ENCODE measurements around the gene LRIT1. TPM values are rescaled to one million over a fixed set of nuclear protein-coding genes. Genes with fewer than 3 reads are reported as not detected.
A peak's percentile ranks its signal among the peaks of the same experiment; 100 is the strongest.

LRIT1 gene
- total and polyA plus RNA-seq, 7 experiments from 2014 or later = not detected

DNA sequence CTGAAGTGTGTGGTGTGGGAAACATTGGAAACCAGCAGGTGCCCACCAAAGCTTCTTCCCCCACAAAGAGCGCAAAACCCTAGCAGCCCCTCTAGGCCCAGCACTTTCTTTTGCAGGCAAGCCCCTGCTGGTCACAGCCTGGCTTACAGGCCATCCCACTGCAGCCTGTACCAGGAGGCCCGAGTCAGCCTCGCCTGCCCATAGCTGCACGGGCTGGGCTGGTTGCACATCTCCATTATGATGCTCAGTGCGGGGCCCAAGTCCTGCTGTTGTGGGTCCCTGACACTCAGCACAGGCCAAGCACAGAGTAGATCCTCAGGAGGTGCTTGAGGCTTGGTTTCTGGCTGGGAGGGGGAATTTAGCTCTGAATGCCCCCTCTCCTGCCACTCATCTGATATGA is 39.0 kb downstream of the LRIT1 start:
- POLR2A ChIA-PET = interaction anchor here (2.6 kb wide), 1 partner anchor 64 kb away, joined by 7 read pairs; the partner anchor contains the start of gene GHITM
- no peak for ATAC-seq

DNA sequence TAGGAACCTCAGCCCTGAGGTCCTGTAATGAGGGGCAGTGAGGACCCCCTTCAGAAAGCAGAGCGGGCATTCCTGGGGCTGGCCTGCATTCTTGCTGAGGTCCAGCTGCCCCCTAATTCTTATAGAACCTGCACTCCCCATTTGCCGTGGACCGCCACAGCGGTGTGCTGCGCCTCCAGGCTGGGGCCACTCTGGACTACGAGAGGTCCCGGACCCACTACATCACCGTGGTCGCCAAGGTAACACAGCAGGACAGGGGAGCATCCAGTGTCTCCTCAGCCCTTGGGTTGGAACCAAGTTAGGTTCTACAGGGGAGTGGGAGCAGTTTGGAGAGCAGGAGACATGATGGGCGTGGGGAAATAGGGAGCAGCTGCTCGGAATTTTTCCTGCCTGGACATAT is 39.7 kb downstream of the LRIT1 start:
- no peaks in the 10 kb centered on the region for H3K27me3 ChIP-seq (ENCODE audit: control insufficient read depth in 2 of 2, insufficient read depth in 2 of 2, low read length in 2 of 2)
- DNase-seq (no peak), ATAC-seq (no peak)
- Mint-ChIP-seq H3K9me3 (no peaks in the 10 kb centered on the region), H3K36me3 (no peaks in the 10 kb centered on the region), H3K4me1 (no peaks in the 10 kb centered on the region), H3K27ac (no peak overlapping the region), H3K27me3 (peaks cover 0 to 14% (median 7%) of the 10 kb centered on the region in 5 donors), H3K4me3 (no peak overlapping the region)
- ChIA-PET CTCF (interaction anchor here (0.8 to 1.9 kb wide), 3 partner anchors 25 to 54 kb away, joined by 3 to 7 read pairs (median 3); no protein-coding TSS in a partner anchor), POLR2A (interaction anchor here (2.6 kb wide), 1 partner anchor 63 kb away, joined by 7 read pairs; the partner anchor contains the start of gene GHITM)
- H3K4me1 ChIP-seq (ENCODE audit: control insufficient read depth in 2 of 2, insufficient read depth in 2 of 2, low read length in 2 of 2) = no peaks in the 10 kb centered on the region
- no peaks in the 10 kb centered on the region for H3K36me3 ChIP-seq (ENCODE audit: control insufficient read depth in 2 of 3, insufficient read depth in 3 of 3, low read length in 3 of 3)
- H3K9me3 ChIP-seq (ENCODE audit: control insufficient read depth in 2 of 3, low read length in 3 of 3) = no peaks in the 10 kb centered on the region
- H3K27ac ChIP-seq (ENCODE audit: low read depth, low read length) = no peak overlapping the region
- no peak overlapping the region for H3K4me3 ChIP-seq (ENCODE audit: low read length)
- intact Hi-C loops (cut with micrococcal nuclease) = no loop called here

More for the DNA sequence above, 39.0 kb downstream of the LRIT1 start:
- Mint-ChIP-seq H3K9me3 (peaks cover 0 to 2% (median 0%) of the 10 kb centered on the region in 11 donors), H3K36me3 (no peaks in the 10 kb centered on the region), H3K27ac (peak overlapping the region in 1 of 9 donors; percentile 44), H3K4me3 (no peak overlapping the region), H3K4me1 (no peaks in the 10 kb centered on the region), H3K27me3 (peaks cover 3 to 8% (median 6%) of the 10 kb centered on the region in 5 donors)
- Histone ChIP-seq H3K27ac (ENCODE audit: low read depth, low read length) (no peak overlapping the region), H3K27me3 (ENCODE audit: control insufficient read depth in 2 of 2, insufficient read depth in 2 of 2, low read length in 2 of 2) (no peaks in the 10 kb centered on the region), H3K36me3 (ENCODE audit: control insufficient read depth in 2 of 3, insufficient read depth in 3 of 3, low read length in 3 of 3) (no peaks in the 10 kb centered on the region), H3K9me3 (ENCODE audit: control insufficient read depth in 2 of 3, low read length in 3 of 3) (no peaks in the 10 kb centered on the region), H3K4me3 (ENCODE audit: low read length) (no peak overlapping the region), H3K4me1 (ENCODE audit: control insufficient read depth in 2 of 2, insufficient read depth in 2 of 2, low read length in 2 of 2) (no peaks in the 10 kb centered on the region)
- DNase-seq = no peak
- CTCF ChIA-PET = interaction anchor here (1.9 kb wide), 1 partner anchor 55 kb away, joined by 7 read pairs; no protein-coding TSS in a partner anchor
- intact Hi-C loops (cut with micrococcal nuclease) = no loop called here

DNA sequence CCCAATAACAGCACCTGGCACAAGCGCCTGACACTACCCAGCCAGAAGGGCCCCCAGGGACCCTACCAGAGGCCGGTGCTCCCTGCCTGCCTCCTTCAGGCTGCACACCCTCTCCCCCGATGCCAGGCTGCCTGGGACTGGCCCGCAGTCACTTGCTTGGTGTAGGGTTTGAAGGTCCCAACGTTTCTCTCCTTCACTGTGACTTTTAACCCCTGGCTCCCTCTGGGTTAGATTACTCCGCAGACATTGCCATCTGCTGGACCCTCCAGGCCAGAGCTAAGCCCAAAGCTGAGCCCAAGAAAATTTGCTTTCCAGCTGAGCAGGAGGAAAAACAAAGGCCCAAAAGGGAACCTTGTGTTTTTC is 40.1 kb downstream of the LRIT1 start:
- POLR2A ChIA-PET = interaction anchor here (0.7 to 2.6 kb wide), 2 partner anchors 61 to 62 kb away, joined by 3 to 7 read pairs; partner anchors contain the start of gene GHITM

DNA sequence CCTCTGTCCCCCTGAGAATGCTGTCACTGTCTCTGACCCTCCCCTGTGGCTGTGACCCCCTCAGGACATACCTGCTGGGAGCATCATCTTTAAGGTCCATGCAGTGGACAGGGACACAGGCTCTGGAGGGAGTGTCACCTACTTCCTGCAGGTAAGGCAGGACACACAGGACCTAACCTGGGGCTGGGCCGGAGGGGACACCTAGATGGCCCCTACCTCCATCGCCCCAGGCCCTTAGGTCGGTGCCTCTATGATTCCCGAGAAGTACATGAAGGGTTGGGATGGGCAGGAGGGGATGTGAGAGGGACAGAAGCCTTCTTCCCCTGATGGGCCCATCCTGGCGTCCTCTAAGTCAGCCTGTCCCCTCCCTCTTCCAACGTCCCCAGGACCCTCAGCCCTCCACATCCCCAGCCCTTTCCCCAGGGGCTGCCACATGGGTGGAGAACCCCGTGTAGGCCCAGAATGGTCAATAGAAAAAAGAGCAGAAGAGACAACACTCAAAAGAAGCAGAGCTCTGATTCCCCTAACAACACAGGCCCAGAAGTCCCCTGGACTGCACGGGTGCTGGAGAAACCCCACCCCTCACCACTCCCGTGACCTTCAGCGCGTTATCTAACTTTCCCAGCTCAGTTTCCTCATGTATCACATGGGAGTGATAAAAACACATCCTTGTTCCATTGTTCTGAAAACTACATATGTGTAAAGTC is 40.7 kb downstream of the LRIT1 start:
- Mint-ChIP-seq H3K4me1 (peaks cover 0 to 2% (median 0%) of the 10 kb centered on the region in 7 donors), H3K27me3 (peaks cover 0 to 24% (median 16%) of the 10 kb centered on the region in 5 donors), H3K27ac (no peak overlapping the region), H3K9me3 (no peaks in the 10 kb centered on the region), H3K4me3 (no peak overlapping the region), H3K36me3 (no peaks in the 10 kb centered on the region)
- POLR2A ChIA-PET = interaction anchor here (0.7 kb wide), 1 partner anchor 61 kb away, joined by 3 read pairs; no protein-coding TSS in a partner anchor
- H3K4me1 ChIP-seq (ENCODE audit: control insufficient read depth in 2 of 2, insufficient read depth in 2 of 2, low read length in 2 of 2) = no peaks in the 10 kb centered on the region
- no peak overlapping the region for H3K27ac ChIP-seq (ENCODE audit: low read depth, low read length)
- no peak for DNase-seq
- CTCF ChIA-PET = interaction anchor here (0.8 to 1.2 kb wide), 2 partner anchors 24 to 25 kb away, joined by 3 read pairs; no protein-coding TSS in a partner anchor
- ATAC-seq = no peak
- no peaks in the 10 kb centered on the region for H3K9me3 ChIP-seq (ENCODE audit: control insufficient read depth in 2 of 3, low read length in 3 of 3)
- intact Hi-C loops (cut with micrococcal nuclease) = no loop called here
- no peaks in the 10 kb centered on the region for H3K36me3 ChIP-seq (ENCODE audit: control insufficient read depth in 2 of 3, insufficient read depth in 3 of 3, low read length in 3 of 3)
- no peak overlapping the region for H3K4me3 ChIP-seq (ENCODE audit: low read length)
- no peaks in the 10 kb centered on the region for H3K27me3 ChIP-seq (ENCODE audit: control insufficient read depth in 2 of 2, insufficient read depth in 2 of 2, low read length in 2 of 2)

More for the DNA sequence above, 40.1 kb downstream of the LRIT1 start:
- Mint-ChIP-seq H3K9me3 (no peaks in the 10 kb centered on the region), H3K4me3 (no peak overlapping the region), H3K27me3 (peaks cover 0 to 18% (median 11%) of the 10 kb centered on the region in 5 donors), H3K36me3 (no peaks in the 10 kb centered on the region), H3K27ac (no peak overlapping the region), H3K4me1 (no peaks in the 10 kb centered on the region)
- no peaks in the 10 kb centered on the region for H3K27me3 ChIP-seq (ENCODE audit: control insufficient read depth in 2 of 2, insufficient read depth in 2 of 2, low read length in 2 of 2)
- ATAC-seq = no peak
- CTCF ChIA-PET = interaction anchor here (0.8 to 1.2 kb wide), 2 partner anchors 24 to 26 kb away, joined by 3 read pairs; no protein-coding TSS in a partner anchor
- no peak for DNase-seq
- H3K4me1 ChIP-seq (ENCODE audit: control insufficient read depth in 2 of 2, insufficient read depth in 2 of 2, low read length in 2 of 2) = no peaks in the 10 kb centered on the region
- no peak overlapping the region for H3K4me3 ChIP-seq (ENCODE audit: low read length)
- no peaks in the 10 kb centered on the region for H3K9me3 ChIP-seq (ENCODE audit: control insufficient read depth in 2 of 3, low read length in 3 of 3)
- intact Hi-C loops (cut with micrococcal nuclease) = no loop called here
- no peak overlapping the region for H3K27ac ChIP-seq (ENCODE audit: low read depth, low read length)
- H3K36me3 ChIP-seq (ENCODE audit: control insufficient read depth in 2 of 3, insufficient read depth in 3 of 3, low read length in 3 of 3) = no peaks in the 10 kb centered on the region

DNA sequence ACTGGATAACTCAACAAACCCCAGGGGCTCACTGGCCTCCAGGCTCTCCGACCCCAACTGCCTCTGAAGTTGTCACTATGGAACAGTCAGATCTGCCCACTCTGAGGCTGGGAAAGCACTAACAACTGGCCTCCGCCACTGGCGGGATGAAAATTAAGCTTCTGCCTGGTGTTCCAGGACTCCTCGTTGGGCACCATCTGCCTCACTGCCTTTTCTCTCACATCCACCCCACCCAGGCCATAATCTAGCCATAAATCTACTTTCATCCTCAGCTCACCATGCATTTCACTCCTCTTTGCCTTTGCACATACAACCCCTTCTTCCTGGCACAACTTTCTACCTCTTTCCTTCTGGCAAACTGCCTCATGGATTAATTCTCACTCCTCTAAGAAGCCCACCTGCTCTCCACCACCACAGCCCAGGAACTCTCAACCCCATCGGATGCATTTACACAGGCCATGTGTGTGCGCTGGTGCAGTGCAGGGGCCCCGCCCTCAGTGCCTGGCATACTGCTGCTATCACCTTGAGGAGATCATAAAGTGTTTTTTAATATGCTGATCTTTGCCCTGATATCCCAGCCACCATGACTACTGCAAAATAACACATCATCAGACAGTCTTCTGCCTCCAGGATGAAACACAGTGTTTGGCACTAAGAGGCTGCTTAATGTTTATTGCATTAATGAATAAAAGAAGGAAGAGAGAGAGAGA is 43.0 kb downstream of the LRIT1 start:
- CTCF ChIA-PET = interaction anchor here (0.6 kb wide), 1 partner anchor 41 kb away, joined by 4 read pairs; no protein-coding TSS in a partner anchor
- H3K36me3 ChIP-seq (ENCODE audit: control insufficient read depth in 2 of 3, insufficient read depth in 3 of 3, low read length in 3 of 3) = no peaks in the 10 kb centered on the region

DNA sequence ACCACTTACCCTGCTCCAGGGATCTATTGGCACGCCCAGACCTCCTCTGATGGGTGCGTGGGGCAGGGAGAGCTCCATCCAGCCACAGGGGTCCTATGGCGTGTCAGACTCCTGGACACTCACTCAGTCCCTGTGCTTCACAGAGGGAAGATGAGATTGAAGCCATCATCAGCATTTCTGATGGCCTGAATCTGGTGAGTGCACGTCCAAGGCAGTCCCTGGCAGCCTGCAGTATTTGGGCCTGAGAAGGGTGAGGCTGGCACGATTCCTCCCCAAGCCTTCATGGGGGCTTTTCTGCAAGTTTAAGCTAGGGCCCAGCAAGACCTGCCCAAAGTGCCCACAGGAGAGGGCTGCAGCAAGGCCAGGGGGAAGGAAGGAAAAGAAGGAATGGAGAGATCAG is 43.7 kb downstream of the LRIT1 start:
- Mint-ChIP-seq H3K27me3 (peaks cover 0 to 49% (median 19%) of the 10 kb centered on the region in 5 donors), H3K9me3 (no peaks in the 10 kb centered on the region), H3K4me1 (peaks cover 0 to 11% (median 4%) of the 10 kb centered on the region in 7 donors), H3K4me3 (no peak overlapping the region), H3K27ac (no peak overlapping the region), H3K36me3 (no peaks in the 10 kb centered on the region)
- H3K27ac ChIP-seq (ENCODE audit: low read depth, low read length) = no peak overlapping the region
- DNase-seq = no peak
- CTCF ChIA-PET = interaction anchor here (0.6 kb wide), 1 partner anchor 40 kb away, joined by 4 read pairs; no protein-coding TSS in a partner anchor
- ATAC-seq = no peak
- H3K27me3 ChIP-seq (ENCODE audit: control insufficient read depth in 2 of 2, insufficient read depth in 2 of 2, low read length in 2 of 2) = peaks cover 0 to 3% of the 10 kb centered on the region in 2 donors
- no peak overlapping the region for H3K4me3 ChIP-seq (ENCODE audit: low read length)
- POLR2A ChIA-PET = interaction anchor here (0.6 kb wide), 1 partner anchor 39 kb away, joined by 3 read pairs; no protein-coding TSS in a partner anchor
- peaks cover 4 to 7% of the 10 kb centered on the region in 2 donors for H3K4me1 ChIP-seq (ENCODE audit: control insufficient read depth in 2 of 2, insufficient read depth in 2 of 2, low read length in 2 of 2)
- no peaks in the 10 kb centered on the region for H3K36me3 ChIP-seq (ENCODE audit: control insufficient read depth in 2 of 3, insufficient read depth in 3 of 3, low read length in 3 of 3)
- intact Hi-C loops (cut with micrococcal nuclease) = no loop called here
- H3K9me3 ChIP-seq (ENCODE audit: control insufficient read depth in 2 of 3, low read length in 3 of 3) = no peaks in the 10 kb centered on the region

More for the DNA sequence above, 43.0 kb downstream of the LRIT1 start:
- no peak overlapping the region for H3K27ac ChIP-seq (ENCODE audit: low read depth, low read length)
- POLR2A ChIA-PET = interaction anchor here (0.6 kb wide), 1 partner anchor 40 kb away, joined by 3 read pairs; no protein-coding TSS in a partner anchor
- Mint-ChIP-seq H3K4me3 (no peak overlapping the region), H3K27me3 (peaks cover 0 to 41% (median 19%) of the 10 kb centered on the region in 5 donors), H3K9me3 (no peaks in the 10 kb centered on the region), H3K36me3 (no peaks in the 10 kb centered on the region), H3K4me1 (peaks cover 0 to 11% (median 4%) of the 10 kb centered on the region in 7 donors), H3K27ac (no peak overlapping the region)
- intact Hi-C loops (cut with micrococcal nuclease) = no loop called here
- ATAC-seq (no peak), DNase-seq (no peak)
- no peaks in the 10 kb centered on the region for H3K9me3 ChIP-seq (ENCODE audit: control insufficient read depth in 2 of 3, low read length in 3 of 3)
- no peak overlapping the region for H3K4me3 ChIP-seq (ENCODE audit: low read length)
- H3K4me1 ChIP-seq (ENCODE audit: control insufficient read depth in 2 of 2, insufficient read depth in 2 of 2, low read length in 2 of 2) = peaks cover 4 to 7% of the 10 kb centered on the region in 2 donors
- peaks cover 0 to 3% of the 10 kb centered on the region in 2 donors for H3K27me3 ChIP-seq (ENCODE audit: control insufficient read depth in 2 of 2, insufficient read depth in 2 of 2, low read length in 2 of 2)
